PC-3 (cell line): ENCODE results near the gene C11orf87. TPM values are rescaled to one million over a fixed set of nuclear protein-coding genes. Genes with fewer than 3 reads are reported as not detected.

ENCODE experiments used
- ATAC-seq: fragments of 200-7000 bp; cut with Tn5 transposase; 2 replicates; pipeline ENCODE4 v1.9.1; 2020; ENCODE audit warnings: mild to moderate bottlenecking, moderate library complexity
- BruUV-seq: library from RNA; stranded (reverse); fragments of 400-500 nt; replicated peaks from 2 replicates; lab custom pipeline; 2021; lab: Mats Ljungman, UMichigan
- CTCF ChIA-PET: fragments of 300-600 bp; sonication (Branson Sonifier 250); formaldehyde crosslinking; loops from one replicate; lab custom pipeline; 2022; ENCODE audit warnings: antibody characterized with exemption; lab: Charles Lee
- POLR2A ChIA-PET: fragments of 300-600 bp; sonication (Branson Sonifier 250); formaldehyde crosslinking; loops from one replicate; lab custom pipeline; 2022; ENCODE audit warnings: antibody characterized with exemption; ENCODE audit not compliant: unreplicated experiment; lab: Charles Lee
- DNase-seq: peaks from one replicate; pipeline ENCODE4 v3.0.0-alpha.2; 2015
- H2AFZ ChIP-seq: fragments of 300-600 bp; sonication (generic); 2 replicates; pipeline ENCODE4 v1.6.0; 2016; ENCODE audit warnings: antibody characterized with exemption, low read length
- H3F3A ChIP-seq: fragments of 300-600 bp; sonication (generic); one replicate; pipeline ENCODE4 v1.6.0; 2017; ENCODE audit warnings: antibody characterized with exemption, low read length, control low read depth, mild to moderate bottlenecking; ENCODE audit not compliant: unreplicated experiment
- H3K27ac ChIP-seq: fragments of 300-600 bp; sonication (generic); 2 replicates; pipeline ENCODE4 v1.5.1; 2016; ENCODE audit warnings: mild to moderate bottlenecking, low read length
- H3K27me3 ChIP-seq: fragments of 300-600 bp; sonication (generic); 2 replicates; pipeline ENCODE4 v1.6.1; 2016; ENCODE audit warnings: low read length, mixed read lengths
- H3K36me3 ChIP-seq: fragments of 300-600 bp; sonication (generic); 2 replicates; pipeline ENCODE4 v1.6.1; 2016; ENCODE audit warnings: low read depth, mixed run types, low read length, mixed read lengths
- H3K4me1 ChIP-seq: fragments of 300-600 bp; sonication (generic); 2 replicates; pipeline ENCODE4 v1.5.1; 2016; ENCODE audit warnings: low read length; ENCODE audit not compliant: insufficient read depth
- H3K4me2 ChIP-seq: fragments of 300-600 bp; sonication (generic); 2 replicates; pipeline ENCODE4 v1.6.0; 2016; ENCODE audit warnings: low read length
- H3K4me3 ChIP-seq: fragments of 300-600 bp; sonication (generic); 2 replicates; pipeline ENCODE4 v1.5.1; 2016; ENCODE audit warnings: mild to moderate bottlenecking, low read length, mixed read lengths
- H3K79me2 ChIP-seq: fragments of 300-600 bp; sonication (generic); 2 replicates; pipeline ENCODE4 v1.6.1; 2017; ENCODE audit warnings: low read length, mixed read lengths
- H3K9ac ChIP-seq: fragments of 300-600 bp; sonication (generic); 2 replicates; pipeline ENCODE4 v1.6.0; 2016; ENCODE audit warnings: mild to moderate bottlenecking, low read length
- H3K9me2 ChIP-seq: fragments of 300-600 bp; sonication (generic); replicated peaks from 2 replicates; pipeline ENCODE4 v1.6.1; 2016; ENCODE audit warnings: mixed run types, low read length, mixed read lengths
- H3K9me3 ChIP-seq: fragments of 300-600 bp; sonication (generic); 2 replicates; pipeline ENCODE4 v1.6.1; 2016; ENCODE audit warnings: low read length, mixed read lengths
- H4K20me1 ChIP-seq: fragments of 300-600 bp; sonication (generic); 2 replicates; pipeline ENCODE4 v1.6.1; 2016; ENCODE audit warnings: low read length, mixed read lengths
- CTCF ChIP-seq: fragments of 300-600 bp; sonication (generic); conservative IDR thresholded peaks from 2 replicates; pipeline ENCODE4 v1.5.1; 2017; ENCODE audit warnings: antibody characterized with exemption, low read depth, mild to moderate bottlenecking, low read length
- EZH2 ChIP-seq: fragments of 300-600 bp; sonication (generic); IDR thresholded peaks from one replicate; pipeline ENCODE4 v1.6.1; 2017; ENCODE audit warnings: antibody characterized with exemption, mild to moderate bottlenecking, low read length; ENCODE audit not compliant: unreplicated experiment
- EZH2phosphoT487 ChIP-seq: fragments of 300-600 bp; sonication (generic); IDR thresholded peaks from 2 replicates; pipeline ENCODE4 v1.6.1; 2018; ENCODE audit warnings: mild to moderate bottlenecking, antibody characterized with exemption, low read length, borderline replicate concordance
- intact Hi-C: fragments of 100-400 bp; cut with micrococcal nuclease; formaldehyde crosslinking; loops from 2 replicates; pipeline ENCODE4 v1.9.0; 2023
- total RNA-seq: library from RNA; depleted of rRNA; stranded (reverse); fragments of >200 nt; gene quantifications from 2 replicates; pipeline ENCODE4 v1.2.3, GENCODE V29; 2014

The C11orf87 gene
- total RNA-seq, 1 experiment from 2014 or later = not detected

GRCh38 chr11:109383306-109383705, 38.7 kb upstream of the C11orf87 start:
- no peak overlapping the region for H3K27ac ChIP-seq
- no peaks in the 10 kb centered on the region for H4K20me1 ChIP-seq
- H3K9me2 ChIP-seq = no peaks in the 10 kb centered on the region
- ATAC-seq (no peak), DNase-seq (no peak)
- H3K4me1 ChIP-seq = no peaks in the 10 kb centered on the region
- no peaks in the 10 kb centered on the region for H3F3A ChIP-seq
- H3K27me3 ChIP-seq = peaks cover 9% of the 10 kb centered on the region; the same call in 1 of the 2 replicates
- no TSS peak for BruUV-seq
- no peaks in the 10 kb centered on the region for H3K9me3 ChIP-seq
- H2AFZ ChIP-seq = no peak overlapping the region
- no peak overlapping the region for H3K9ac ChIP-seq
- ChIA-PET POLR2A (no interaction called here), CTCF (no interaction called here)
- H3K79me2 ChIP-seq = no peaks in the 10 kb centered on the region
- TF ChIP-seq EZH2phosphoT487 = no peak
- no peak for TF ChIP-seq CTCF
- TF ChIP-seq EZH2 = no peak
- no peaks in the 10 kb centered on the region for H3K36me3 ChIP-seq
- intact Hi-C loops = no loop called here
- H3K4me3 ChIP-seq = no peak overlapping the region
- no peak overlapping the region for H3K4me2 ChIP-seq

GRCh38 chr11:109384873-109385272, 37.1 kb upstream of the C11orf87 start:
- H3K4me3 ChIP-seq = no peak overlapping the region
- H2AFZ ChIP-seq = no peak overlapping the region
- TF ChIP-seq CTCF (no peak), EZH2 (no peak), EZH2phosphoT487 (no peak)
- DNase-seq = no peak
- BruUV-seq = no TSS peak
- H3K27ac ChIP-seq = no peak overlapping the region
- H3K4me1 ChIP-seq = no peaks in the 10 kb centered on the region
- intact Hi-C loops = no loop called here
- ChIA-PET CTCF (no interaction called here), POLR2A (no interaction called here)
- H3K9me3 ChIP-seq = no peaks in the 10 kb centered on the region
- ATAC-seq = no peak
- H3K9me2 ChIP-seq = no peaks in the 10 kb centered on the region
- no peaks in the 10 kb centered on the region for H4K20me1 ChIP-seq
- H3K36me3 ChIP-seq = no peaks in the 10 kb centered on the region
- H3K27me3 ChIP-seq = peaks cover 18% of the 10 kb centered on the region; the same call in 1 of the 2 replicates
- no peak overlapping the region for H3K9ac ChIP-seq
- no peaks in the 10 kb centered on the region for H3F3A ChIP-seq
- H3K4me2 ChIP-seq = no peak overlapping the region
- H3K79me2 ChIP-seq = no peaks in the 10 kb centered on the region

- H3K9me3 ChIP-seq = no peaks in the 10 kb centered on the region
- ChIA-PET POLR2A (no interaction called here), CTCF (no interaction called here)
- H2AFZ ChIP-seq = no peak overlapping the region
- DNase-seq (no peak), ATAC-seq (no peak)
- no peaks in the 10 kb centered on the region for H3K4me1 ChIP-seq
- H3F3A ChIP-seq = no peaks in the 10 kb centered on the region
- intact Hi-C loops = no loop called here
- H3K27ac ChIP-seq = no peak overlapping the region
- no peak overlapping the region for H3K4me3 ChIP-seq
- no peak overlapping the region for H3K9ac ChIP-seq
- no peaks in the 10 kb centered on the region for H3K36me3 ChIP-seq
- peaks cover 15% of the 10 kb centered on the region; the same call in 1 of the 2 replicates for H3K27me3 ChIP-seq
- H3K79me2 ChIP-seq = no peaks in the 10 kb centered on the region
- no peak overlapping the region for H3K4me2 ChIP-seq
- TF ChIP-seq CTCF = no peak
- H3K9me2 ChIP-seq = no peaks in the 10 kb centered on the region
- no TSS peak for BruUV-seq
- no peaks in the 10 kb centered on the region for H4K20me1 ChIP-seq
These were observed 33.0 kb upstream of the C11orf87 start for GRCh38 chr11:109388982-109389381.
